ENCODE data around the gene AMH.

The AMH gene

GRCh38 chr19:2221918-2222317, 27.2 kb upstream of the AMH start:
- DNase-seq: no peak

GRCh38 chr19:2223391-2223790, 25.7 kb upstream of the AMH start:
- no peak for DNase-seq

GRCh38 chr19:2223959-2224358, 25.2 kb upstream of the AMH start:
- no peak for DNase-seq

GRCh38 chr19:2224754-2225349, 24.3 kb upstream of the AMH start:
- no peak for DNase-seq

- DNase-seq: no peak
Measured at GRCh38 chr19:2225415-2226050, 23.6 kb upstream of the AMH start.

GRCh38 chr19:2226051-2226839, 22.9 kb upstream of the AMH start:
- no peak for DNase-seq

GRCh38 chr19:2226840-2227360, 22.2 kb upstream of the AMH start:
- no peak for DNase-seq

- DNase-seq: peak in 1 of 2 donors; percentile 27
Measured at GRCh38 chr19:2227415-2228156, 21.5 kb upstream of the AMH start.

- no peak for DNase-seq
Measured at GRCh38 chr19:2228157-2229030, 20.7 kb upstream of the AMH start.

GRCh38 chr19:2229103-2230032, 19.8 kb upstream of the AMH start:
- no peak for DNase-seq

- no peak for DNase-seq
Measured at GRCh38 chr19:2230033-2230531, 19.0 kb upstream of the AMH start.

GRCh38 chr19:2230807-2231533, 18.2 kb upstream of the AMH start:
- DNase-seq: no peak

GRCh38 chr19:2231621-2232221, 17.4 kb upstream of the AMH start:
- peak in 1 of 2 donors; percentile 22 for DNase-seq

GRCh38 chr19:2232286-2233151, 16.6 kb upstream of the AMH start:
- no peak for DNase-seq

- DNase-seq: no peak
Measured at GRCh38 chr19:2233601-2234280, 15.4 kb upstream of the AMH start.

GRCh38 chr19:2234996-2235380, 14.1 kb upstream of the AMH start:
- peak; percentile 34 to 46 for DNase-seq

GRCh38 chr19:2235381-2236063, 13.6 kb upstream of the AMH start:
- DNase-seq: peak in 1 of 2 donors; percentile 16

- DNase-seq: no peak
Measured at GRCh38 chr19:2236064-2236313, 13.1 kb upstream of the AMH start.
